HepG2 (cell line): ENCODE measurements around the gene MEX3D. TPM values are rescaled to one million over a fixed set of nuclear protein-coding genes. Genes with fewer than 3 reads are reported as not detected.

Source experiments
- HNF4G ChIP-seq, 2 experiments: sonication (generic) in 1 of 2; formaldehyde crosslinking in 1 of 2; IDR thresholded peaks; 2 replicates each; pipeline versions ENCODE4 v1.4.0 to v1.6.1; 2011 to 2020; ENCODE audit warnings: borderline replicate concordance in 2 of 2, low read depth in 2 of 2, mild to moderate bottlenecking in 2 of 2, low read length in 1 of 2, missing genetic modification reagents in 1 of 2, moderate library complexity in 1 of 2
- HOMEZ ChIP-seq: IDR thresholded peaks from 2 replicates; pipeline ENCODE4 v1.6.1; 2016; ENCODE audit warnings: low read depth
- MAX ChIP-seq: IDR thresholded peaks from 2 replicates; pipeline ENCODE4 v1.6.1; 2012; ENCODE audit warnings: inconsistent platforms
- MED1 ChIP-seq: sonication (generic); formaldehyde crosslinking; IDR thresholded peaks from 2 replicates; pipeline ENCODE4 v1.4.0; 2020; ENCODE audit warnings: missing genetic modification reagents
- POLR2G ChIP-seq: fragments of 200-400 bp; formaldehyde crosslinking; IDR thresholded peaks from 2 replicates; pipeline ENCODE4 v1.6.1; 2018; ENCODE audit warnings: mild to moderate bottlenecking, low read depth, low read length, moderate library complexity
- RXRB ChIP-seq: IDR thresholded peaks from 2 replicates; pipeline ENCODE4 v1.6.1; 2016; ENCODE audit warnings: borderline replicate concordance, missing genetic modification reagents, missing compliant biosample characterization
- SMAD3 ChIP-seq: sonication (generic); formaldehyde crosslinking; IDR thresholded peaks from 2 replicates; pipeline ENCODE4 v1.4.0; 2020; ENCODE audit warnings: missing genetic modification reagents
- TCF7 ChIP-seq: sonication (generic); IDR thresholded peaks from 2 replicates; pipeline ENCODE4 v1.6.1; 2016; ENCODE audit warnings: antibody characterized with exemption, low read depth
- THAP11 ChIP-seq: IDR thresholded peaks from 2 replicates; pipeline ENCODE4 v1.6.1; 2016; ENCODE audit warnings: missing biosample characterization, missing genetic modification reagents
- TRIM22 ChIP-seq: fragments of 450-650 bp; IDR thresholded peaks from 2 replicates; pipeline ENCODE4 v1.6.1; 2017
- ZNF562 ChIP-seq: sonication (generic); formaldehyde crosslinking; IDR thresholded peaks from 2 replicates; pipeline ENCODE4 v1.8.0; 2022; ENCODE audit warnings: missing genetic modification reagents, borderline replicate concordance
- ZNF629 ChIP-seq: sonication (generic); formaldehyde crosslinking; conservative IDR thresholded peaks from 2 replicates; pipeline ENCODE4 v1.5.0; 2020; ENCODE audit warnings: missing genetic modification reagents
- polyA plus RNA-seq, 8 experiments: library from polyadenylated mRNA; depleted of rRNA in 3 of 8; stranded (reverse) in 7 of 8; unstranded in 1 of 8; fragments of >200 nt; fragmentation: Illumina TruSeq in 4 of 8; extraction: Trizol in 4 of 8; gene quantifications; 2 replicates each; pipeline versions ENCODE4 v1.2.1 to v1.2.3, GENCODE V29; 2011 to 2016; ENCODE audit warnings: low read depth in 4 of 8, missing spikeins in 1 of 8, mixed read lengths in 1 of 8; ENCODE audit not compliant: insufficient read depth in 1 of 8
- total RNA-seq, 5 experiments: library from RNA; depleted of rRNA; stranded (reverse); fragments of >200 nt; fragmentation: Illumina TruSeq; extraction: Trizol; gene quantifications; 2 replicates each; pipeline ENCODE4 v1.2.3, GENCODE V29; 2016; ENCODE audit warnings: low read depth in 1 of 5

The MEX3D gene
- total and polyA plus RNA-seq, 2 of the 13 experiments (the other 11 are each of a cell fraction or from before 2014, with no cell fraction given): 3.6 to 17.1 TPM

- TF ChIP-seq POLR2G: peak; percentile 47; the same call in 1 of the 2 replicates
- peak; percentile 62 for TF ChIP-seq HNF4G (IDR thresholded peaks at IDR 0.05; ENCODE audit: borderline replicate concordance, low read depth, low read length)
- no peak; the same call in 1 of the 2 replicates for TF ChIP-seq HNF4G (CRISPR knock-in tag; IDR thresholded peaks at IDR 0.05; ENCODE audit: borderline replicate concordance, low read depth)
- no peak for TF ChIP-seq SMAD3
- no peak for TF ChIP-seq ZNF562 (CRISPR knock-in tag)
- TF ChIP-seq THAP11 (CRISPR knock-in tag): 0 out of 2 replicates have a peak, but pooled peaks have one; percentile 18
- no peak for TF ChIP-seq TCF7
- TF ChIP-seq TRIM22: no peak
- no peak for TF ChIP-seq HOMEZ (CRISPR knock-in tag)
- no peak for TF ChIP-seq RXRB (CRISPR knock-in tag)
- peak; percentile 9; the same call in 1 of the 2 replicates for TF ChIP-seq MED1 (CRISPR knock-in tag)
- peak; percentile 60 for TF ChIP-seq MAX
- no peak for TF ChIP-seq ZNF629
- TF ChIP-seq, all 625 proteins: peak for 42
Measured at GRCh38 chr19:1587872-1588271, 19.7 kb upstream of the MEX3D start (continued).
